HepG2 (cell line): ENCODE measurements around the gene MYO10. TPM values are rescaled to one million over a fixed set of nuclear protein-coding genes. Genes with fewer than 3 reads are reported as not detected.

Experiments used
- ATAC-seq: fragments of 200-7000 bp; cut with Tn5 transposase; 3 replicates; pipeline ENCODE4 v1.9.1; 2020; ENCODE audit warnings: mild to moderate bottlenecking, moderate library complexity
- BruUV-seq: library from RNA; stranded (reverse); fragments of 400-500 nt; replicated peaks from 2 replicates; lab custom pipeline; 2021; lab: Mats Ljungman, UMichigan
- CTCF ChIA-PET: fragments of 300-600 bp; formaldehyde crosslinking; extraction: SDS; loops from one replicate; lab custom pipeline; 2021; ENCODE audit warnings: low total read pairs, inconsistent platforms, low intra/inter-chr PET ratio; lab: Yijun Ruan, JAX
- POLR2A ChIA-PET: fragments of 350-600 bp; sonication (Branson Sonifier 250); formaldehyde crosslinking; loops from one replicate; lab custom pipeline; 2020; ENCODE audit warnings: antibody characterized with exemption, inconsistent platforms; lab: Yijun Ruan, JAX
- DNase-seq: peaks from one replicate; pipeline ENCODE4 v3.0.0-alpha.2; 2015; ENCODE audit warnings: low spot score
- FAIRE-seq: peaks from 3 replicates; lab custom pipeline; 2011; peaks lifted over from hg19 to GRCh38; lab: Jason Lieb, UNC
- H2AFZ ChIP-seq: one replicate; pipeline ENCODE4 v1.6.1; 2011; ENCODE audit warnings: low read length, inconsistent platforms
- H3K27ac ChIP-seq: fragments of 300-600 bp; 3 replicates; pipeline ENCODE4 v1.8.0; 2011; ENCODE audit warnings: mixed run types, mild to moderate bottlenecking, mixed read lengths, low read length, inconsistent platforms; ENCODE audit not compliant: insufficient read depth; ENCODE audit errors: extremely low read length
- H3K27me3 ChIP-seq, 2 experiments: fragments of 200-600 bp in 1 of 2; 2 replicates in 1 of 2; 3 replicates in 1 of 2; pipeline versions ENCODE4 v1.6.0 to v1.8.0; 2011; ENCODE audit warnings: low read length in 2 of 2, mild to moderate bottlenecking in 2 of 2, moderate library complexity in 2 of 2, inconsistent platforms in 1 of 2; ENCODE audit not compliant: insufficient read depth in 2 of 2, control insufficient read depth in 1 of 2
- H3K36me3 ChIP-seq, 2 experiments: fragments of 200-600 bp in 1 of 2; replicated peaks in 1 of 2; 2 replicates in 1 of 2; 3 replicates in 1 of 2; pipeline versions ENCODE4 v1.5.1 to v1.8.0; 2011; ENCODE audit warnings: low read length in 2 of 2, inconsistent platforms in 1 of 2; ENCODE audit not compliant: insufficient read depth in 2 of 2, control insufficient read depth in 1 of 2
- H3K4me1 ChIP-seq: 2 replicates; pipeline ENCODE4 v1.5.1; 2012; ENCODE audit warnings: low read length, inconsistent platforms; ENCODE audit not compliant: insufficient read depth
- H3K4me2 ChIP-seq: 2 replicates; pipeline ENCODE4 v1.6.0; 2011; ENCODE audit warnings: low read depth, low read length, inconsistent platforms
- H3K4me3 ChIP-seq, 3 experiments: fragments of 200-600 bp in 1 of 3; sonication (generic), shearing (Covaris generic) in 1 of 3; replicated peaks in 1 of 3; 2 replicates each; pipeline ENCODE4 v1.5.1; 2011 to 2016; ENCODE audit warnings: low read length in 3 of 3, inconsistent platforms in 2 of 3, low read depth in 2 of 3, mild to moderate bottlenecking in 2 of 3, control low read depth in 1 of 3, mixed read lengths in 1 of 3; ENCODE audit not compliant: insufficient read depth in 1 of 3
- H3K79me2 ChIP-seq: one replicate; pipeline ENCODE4 v1.6.1; 2011; ENCODE audit warnings: low read length, inconsistent platforms; ENCODE audit not compliant: insufficient read depth
- H3K9ac ChIP-seq: 2 replicates; pipeline ENCODE4 v1.6.0; 2011; ENCODE audit warnings: mild to moderate bottlenecking, low read depth, low read length, inconsistent platforms; ENCODE audit not compliant: insufficient read depth
- H3K9me3 ChIP-seq: 2 replicates; pipeline ENCODE4 v1.5.1; 2012; ENCODE audit warnings: mild to moderate bottlenecking, low read length
- H4K20me1 ChIP-seq: 2 replicates; pipeline ENCODE4 v1.6.0; 2011; ENCODE audit warnings: inconsistent platforms, mild to moderate bottlenecking, low read length, moderate library complexity; ENCODE audit not compliant: insufficient read depth
- KDM5B ChIP-seq: sonication (generic); formaldehyde crosslinking; IDR thresholded peaks from 2 replicates; pipeline ENCODE4 v1.4.0; 2020; ENCODE audit warnings: missing genetic modification reagents, mild to moderate bottlenecking, borderline replicate concordance
- NR2F6 ChIP-seq, 2 experiments: IDR thresholded peaks; 2 replicates each; pipeline ENCODE4 v1.6.1; 2016; ENCODE audit warnings: antibody characterized with exemption in 1 of 2, mild to moderate bottlenecking in 1 of 2
- PHF20 ChIP-seq: sonication (generic); formaldehyde crosslinking; IDR thresholded peaks from 2 replicates; pipeline ENCODE4 v1.5.0; 2020; ENCODE audit warnings: mild to moderate bottlenecking, missing genetic modification reagents
- RAD21 ChIP-seq: fragments of 450-650 bp; formaldehyde crosslinking; IDR thresholded peaks from 2 replicates; pipeline ENCODE4 v1.5.0; 2020; ENCODE audit warnings: mild to moderate bottlenecking
- ZBTB38 ChIP-seq: sonication (generic); formaldehyde crosslinking; IDR thresholded peaks from 2 replicates; pipeline ENCODE4 v1.5.1; 2020; ENCODE audit warnings: mild to moderate bottlenecking, missing genetic modification reagents
- ZNF331 ChIP-seq: sonication (generic); formaldehyde crosslinking; IDR thresholded peaks from 2 replicates; pipeline ENCODE4 v1.4.0; 2020; ENCODE audit warnings: missing genetic modification reagents
- ZNF605 ChIP-seq: sonication (generic); formaldehyde crosslinking; IDR thresholded peaks from 2 replicates; pipeline ENCODE4 v1.8.0; 2022; ENCODE audit warnings: mild to moderate bottlenecking, missing genetic modification reagents
- WGBS: methylation state at CpG from one replicate; pipeline ENCODE4 v1.1.6; 2017; ENCODE audit warnings: low lambda C conversion rate; 5-methylcytosine and 5-hydroxymethylcytosine counted together
- in situ Hi-C: cut with HindIII; loops from 2 replicates; pipeline ENCODE4 v1.10.0; 2017; ENCODE audit warnings: low pct_unique_long_range_greater_than_20kb; ENCODE audit not compliant: extremely low pct_ligation_motif_present
- intact Hi-C: fragments of 100-400 bp; cut with micrococcal nuclease; formaldehyde crosslinking; loops from one replicate; pipeline ENCODE4 v1.10.0; 2022; ENCODE audit not compliant: unreplicated experiment
- polyA plus RNA-seq, 8 experiments: library from polyadenylated mRNA; depleted of rRNA in 3 of 8; stranded (reverse) in 7 of 8; unstranded in 1 of 8; fragments of >200 nt; fragmentation: Illumina TruSeq in 4 of 8; extraction: Trizol in 4 of 8; gene quantifications; 2 replicates each; pipeline versions ENCODE4 v1.2.1 to v1.2.3, GENCODE V29; 2011 to 2016; ENCODE audit warnings: low read depth in 4 of 8, missing spikeins in 1 of 8, mixed read lengths in 1 of 8; ENCODE audit not compliant: insufficient read depth in 1 of 8
- total RNA-seq, 5 experiments: library from RNA; depleted of rRNA; stranded (reverse); fragments of >200 nt; fragmentation: Illumina TruSeq; extraction: Trizol; gene quantifications; 2 replicates each; pipeline ENCODE4 v1.2.3, GENCODE V29; 2016; ENCODE audit warnings: low read depth in 1 of 5
- TF ChIP-seq, protein P1 (sequence below): IDR thresholded peaks from 2 replicates; pipeline ENCODE4 v1.6.1; 2016; ENCODE audit warnings: low read depth, missing genetic modification reagents, missing compliant biosample characterization

MYO10 gene
- total and polyA plus RNA-seq, 2 of the 13 experiments (the other 11 are each of a cell fraction or from before 2014, with no cell fraction given): 4.5 to 14.0 TPM

- Histone ChIP-seq H3K9ac (no peak overlapping the region), H3K79me2 (no peaks in the 10 kb centered on the region), H3K9me3 (no peaks in the 10 kb centered on the region), H3K4me1 (peaks cover 32% of the 10 kb centered on the region), H4K20me1 (no peaks in the 10 kb centered on the region), H2AFZ (peak overlapping the region; percentile 31), H3K4me3 (no peak overlapping the region), H3K4me2 (no peak overlapping the region), H3K27ac (peak overlapping the region; percentile 60), H3K27me3 (no peaks in the 10 kb centered on the region; a peak in 1 of 5 replicates)
- DNase-seq (no peak), FAIRE-seq (no peak), ATAC-seq (no peak)
- intact Hi-C loops (loop anchor here (2.0 to 5.0 kb wide), 3 partner anchors 18 to 37 kb away; no protein-coding TSS in a partner anchor), in situ Hi-C loops (no loop called here)
- CTCF ChIA-PET: no interaction called here
- no TSS peak for BruUV-seq
- POLR2A ChIA-PET: interaction anchor here (1.9 to 5.2 kb wide), 2 partner anchors 23 to 38 kb away, joined by 7 to 91 read pairs; no protein-coding TSS in a partner anchor
- 89% methylated on average over 11 of the region's 16 CpGs for WGBS
- TF ChIP-seq KDM5B (CRISPR knock-in tag): no peak
- no peak for TF ChIP-seq PHF20 (CRISPR knock-in tag)
- TF ChIP-seq, protein P1, sequence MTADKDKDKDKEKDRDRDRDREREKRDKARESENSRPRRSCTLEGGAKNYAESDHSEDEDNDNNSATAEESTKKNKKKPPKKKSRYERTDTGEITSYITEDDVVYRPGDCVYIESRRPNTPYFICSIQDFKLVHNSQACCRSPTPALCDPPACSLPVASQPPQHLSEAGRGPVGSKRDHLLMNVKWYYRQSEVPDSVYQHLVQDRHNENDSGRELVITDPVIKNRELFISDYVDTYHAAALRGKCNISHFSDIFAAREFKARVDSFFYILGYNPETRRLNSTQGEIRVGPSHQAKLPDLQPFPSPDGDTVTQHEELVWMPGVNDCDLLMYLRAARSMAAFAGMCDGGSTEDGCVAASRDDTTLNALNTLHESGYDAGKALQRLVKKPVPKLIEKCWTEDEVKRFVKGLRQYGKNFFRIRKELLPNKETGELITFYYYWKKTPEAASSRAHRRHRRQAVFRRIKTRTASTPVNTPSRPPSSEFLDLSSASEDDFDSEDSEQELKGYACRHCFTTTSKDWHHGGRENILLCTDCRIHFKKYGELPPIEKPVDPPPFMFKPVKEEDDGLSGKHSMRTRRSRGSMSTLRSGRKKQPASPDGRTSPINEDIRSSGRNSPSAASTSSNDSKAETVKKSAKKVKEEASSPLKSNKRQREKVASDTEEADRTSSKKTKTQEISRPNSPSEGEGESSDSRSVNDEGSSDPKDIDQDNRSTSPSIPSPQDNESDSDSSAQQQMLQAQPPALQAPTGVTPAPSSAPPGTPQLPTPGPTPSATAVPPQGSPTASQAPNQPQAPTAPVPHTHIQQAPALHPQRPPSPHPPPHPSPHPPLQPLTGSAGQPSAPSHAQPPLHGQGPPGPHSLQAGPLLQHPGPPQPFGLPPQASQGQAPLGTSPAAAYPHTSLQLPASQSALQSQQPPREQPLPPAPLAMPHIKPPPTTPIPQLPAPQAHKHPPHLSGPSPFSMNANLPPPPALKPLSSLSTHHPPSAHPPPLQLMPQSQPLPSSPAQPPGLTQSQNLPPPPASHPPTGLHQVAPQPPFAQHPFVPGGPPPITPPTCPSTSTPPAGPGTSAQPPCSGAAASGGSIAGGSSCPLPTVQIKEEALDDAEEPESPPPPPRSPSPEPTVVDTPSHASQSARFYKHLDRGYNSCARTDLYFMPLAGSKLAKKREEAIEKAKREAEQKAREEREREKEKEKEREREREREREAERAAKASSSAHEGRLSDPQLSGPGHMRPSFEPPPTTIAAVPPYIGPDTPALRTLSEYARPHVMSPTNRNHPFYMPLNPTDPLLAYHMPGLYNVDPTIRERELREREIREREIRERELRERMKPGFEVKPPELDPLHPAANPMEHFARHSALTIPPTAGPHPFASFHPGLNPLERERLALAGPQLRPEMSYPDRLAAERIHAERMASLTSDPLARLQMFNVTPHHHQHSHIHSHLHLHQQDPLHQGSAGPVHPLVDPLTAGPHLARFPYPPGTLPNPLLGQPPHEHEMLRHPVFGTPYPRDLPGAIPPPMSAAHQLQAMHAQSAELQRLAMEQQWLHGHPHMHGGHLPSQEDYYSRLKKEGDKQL: no peak
- no peak for TF ChIP-seq RAD21 (CRISPR knock-in tag)
- TF ChIP-seq ZBTB38 (CRISPR knock-in tag): 0 out of 2 replicates have a peak, but pooled peaks have one; percentile 30
- TF ChIP-seq ZNF605 (CRISPR knock-in tag): no peak
- no peak for TF ChIP-seq ZNF331 (CRISPR knock-in tag)
- TF ChIP-seq NR2F6 (IDR thresholded peaks at IDR 0.05): 0 out of 2 replicates have a peak, but pooled peaks have one; percentile 19
- no peak for TF ChIP-seq NR2F6 (CRISPR knock-in tag; IDR thresholded peaks at IDR 0.05)
- TF ChIP-seq, all 625 proteins: peak for 2
- H3K36me3 ChIP-seq: no peaks in the 10 kb centered on the region
These were observed 176.8 kb downstream of the MYO10 start for GRCh38 chr5:16759147-16759773.
